ENCODE data around the gene PDXDC1. TPM values are rescaled to one million over a fixed set of nuclear protein-coding genes. Genes with fewer than 3 reads are reported as not detected.
"Not testable (repeated sequence)": the region's sequence is repeated elsewhere in the genome, so short reads cannot be mapped to it uniquely, and the experiment has no call there.

Gene PDXDC1
- polyA plus RNA-seq, 6 donors from 2014 or later = 24.1 to 38.6 (median 31.4) TPM

GRCh38 chr16:15093571-15093954 lies 118.7 kb downstream of the PDXDC1 start:
- Mint-ChIP-seq H3K27ac (peak overlapping the region in 5 of 6 donors; percentile 58 to 99 (median 97)), H3K4me3 (peak overlapping the region; percentile 95 to 99 (median 98)), H3K4me1 (peaks cover 16 to 28% (median 20%) of the 10 kb centered on the region in 3 donors)
- H3K9me3 Mint-ChIP-seq; H3K36me3 Mint-ChIP-seq; DNase-seq; ATAC-seq (ENCODE audit: low read depth in 2 of 2); H3K27me3 Mint-ChIP-seq: not testable (repeated sequence)

- peak within 1 kb of the TSS; percentile 95 to 99 (median 98) for H3K4me3 Mint-ChIP-seq
- H3K27ac Mint-ChIP-seq = peak within 1 kb of the TSS; percentile 93 to 99 (median 97)
- peaks cover 16 to 27% (median 20%) of the 10 kb centered on the region in 3 donors for H3K4me1 Mint-ChIP-seq
- peak; percentile 82 for DNase-seq
- H3K36me3 Mint-ChIP-seq, H3K9me3 Mint-ChIP-seq, H3K27me3 Mint-ChIP-seq: not testable (repeated sequence)
- peak; percentile 100 for ATAC-seq (ENCODE audit: low read depth in 2 of 2)
Observed at GRCh38 chr16:15093955-15094827, 119.4 kb downstream of the PDXDC1 start, which contains the start of gene RRN3. Gene RRN3 (minus strand): TSS chr16:15094272. CDS start chr16:15094233, 39 bp downstream.

- peak overlapping the region in 5 of 8 donors; percentile 6 to 57 (median 32) for H3K4me3 Mint-ChIP-seq
- ATAC-seq (ENCODE audit: low read depth in 2 of 2); DNase-seq; H3K27ac Mint-ChIP-seq; H3K9me3 Mint-ChIP-seq; H3K36me3 Mint-ChIP-seq; H3K27me3 Mint-ChIP-seq: not testable (repeated sequence)
- H3K4me1 Mint-ChIP-seq = peaks cover 16 to 22% (median 20%) of the 10 kb centered on the region in 3 donors
Observed at GRCh38 chr16:15096583-15096972, 121.8 kb downstream of the PDXDC1 start.

GRCh38 chr16:15099366-15099909 lies 124.6 kb downstream of the PDXDC1 start:
- H3K27ac Mint-ChIP-seq; H3K36me3 Mint-ChIP-seq; H3K9me3 Mint-ChIP-seq; DNase-seq; H3K4me3 Mint-ChIP-seq; H3K4me1 Mint-ChIP-seq; ATAC-seq (ENCODE audit: low read depth in 2 of 2); H3K27me3 Mint-ChIP-seq: not testable (repeated sequence)

GRCh38 chr16:15100372-15100987 lies 125.7 kb downstream of the PDXDC1 start:
- not testable (repeated sequence) for H3K4me1 Mint-ChIP-seq; ATAC-seq (ENCODE audit: low read depth in 2 of 2); DNase-seq; H3K36me3 Mint-ChIP-seq; H3K9me3 Mint-ChIP-seq; H3K27me3 Mint-ChIP-seq
- Mint-ChIP-seq H3K27ac (peak overlapping the region in 1 of 6 donors; percentile 56), H3K4me3 (peak overlapping the region in 1 of 8 donors; percentile 9)

- H3K4me3 Mint-ChIP-seq; H3K4me1 Mint-ChIP-seq; DNase-seq; H3K27ac Mint-ChIP-seq; ATAC-seq (ENCODE audit: low read depth in 2 of 2); H3K36me3 Mint-ChIP-seq; H3K27me3 Mint-ChIP-seq; H3K9me3 Mint-ChIP-seq: not testable (repeated sequence)
Observed at GRCh38 chr16:15127641-15128425, 153.0 kb downstream of the PDXDC1 start.

GRCh38 chr16:15130256-15130932 lies 155.6 kb downstream of the PDXDC1 start:
- ATAC-seq (ENCODE audit: low read depth in 2 of 2); H3K4me3 Mint-ChIP-seq; H3K27ac Mint-ChIP-seq; H3K36me3 Mint-ChIP-seq; H3K27me3 Mint-ChIP-seq; H3K9me3 Mint-ChIP-seq; H3K4me1 Mint-ChIP-seq; DNase-seq: not testable (repeated sequence)

GRCh38 chr16:15130943-15131700 lies 156.3 kb downstream of the PDXDC1 start:
- H3K4me1 Mint-ChIP-seq; H3K36me3 Mint-ChIP-seq; H3K27me3 Mint-ChIP-seq; ATAC-seq (ENCODE audit: low read depth in 2 of 2); H3K4me3 Mint-ChIP-seq; H3K9me3 Mint-ChIP-seq; H3K27ac Mint-ChIP-seq; DNase-seq: not testable (repeated sequence)

GRCh38 chr16:15132719-15133428 lies 158.0 kb downstream of the PDXDC1 start:
- not testable (repeated sequence) for H3K36me3 Mint-ChIP-seq; H3K9me3 Mint-ChIP-seq; H3K4me3 Mint-ChIP-seq; DNase-seq; H3K27me3 Mint-ChIP-seq; ATAC-seq (ENCODE audit: low read depth in 2 of 2); H3K27ac Mint-ChIP-seq; H3K4me1 Mint-ChIP-seq

- H3K27ac Mint-ChIP-seq; ATAC-seq (ENCODE audit: low read depth in 2 of 2); H3K27me3 Mint-ChIP-seq; H3K4me3 Mint-ChIP-seq; H3K4me1 Mint-ChIP-seq; H3K36me3 Mint-ChIP-seq; DNase-seq; H3K9me3 Mint-ChIP-seq: not testable (repeated sequence)
Observed at GRCh38 chr16:15133554-15133953, 158.7 kb downstream of the PDXDC1 start.

- H3K36me3 Mint-ChIP-seq; ATAC-seq (ENCODE audit: low read depth in 2 of 2); H3K4me1 Mint-ChIP-seq; DNase-seq; H3K27me3 Mint-ChIP-seq; H3K4me3 Mint-ChIP-seq; H3K9me3 Mint-ChIP-seq: not testable (repeated sequence)
- H3K27ac Mint-ChIP-seq = peak overlapping the region in 1 of 6 donors; percentile 44
Observed at GRCh38 chr16:15134752-15135482, 160.1 kb downstream of the PDXDC1 start.

Measured in naive B cell (primary cell).